NCI-H2171 (cell line): ENCODE results near the gene TMEM128.
"Not testable (repeated sequence)": the region's sequence is repeated elsewhere in the genome, so short reads cannot be mapped to it uniquely, and the experiment has no call there.

Source experiments
- DNase-seq: peaks from one replicate; lab custom pipeline; 2025; lab: John Stamatoyannopoulos, UW

TMEM128 gene

DNA sequence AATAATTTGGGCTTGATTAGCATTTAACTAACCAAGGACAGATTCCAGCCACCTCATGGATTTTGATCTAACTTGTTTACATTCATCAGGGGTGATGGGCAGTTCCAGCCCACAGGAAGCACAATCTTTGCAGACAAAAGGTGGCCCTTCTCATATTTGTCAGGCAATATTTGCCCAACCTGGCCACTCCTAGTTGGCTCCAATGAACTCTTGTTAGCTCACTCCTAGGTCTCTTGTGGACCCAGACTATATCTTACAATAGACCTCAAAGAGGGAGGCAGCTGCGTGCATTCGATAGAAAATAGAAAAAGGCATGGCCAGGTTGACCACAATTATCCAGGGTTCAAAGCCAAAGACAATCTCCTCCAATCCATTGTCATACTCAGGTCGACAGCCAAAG, 59.5 kb downstream of the TMEM128 start:
- DNase-seq, result not testable (repeated sequence)
